ENCODE measurements around the gene ATXN7L2.

GRCh38 chr1:109472779-109473178 is 10.9 kb upstream of the ATXN7L2 start:
- no peak for TF ChIP-seq POLR2A (IDR thresholded peaks at IDR 0.05)
- TF ChIP-seq CTCF (IDR thresholded peaks at IDR 0.05) = no peak
